ENCODE measurements around the gene ADAR.

ADAR gene

DNA sequence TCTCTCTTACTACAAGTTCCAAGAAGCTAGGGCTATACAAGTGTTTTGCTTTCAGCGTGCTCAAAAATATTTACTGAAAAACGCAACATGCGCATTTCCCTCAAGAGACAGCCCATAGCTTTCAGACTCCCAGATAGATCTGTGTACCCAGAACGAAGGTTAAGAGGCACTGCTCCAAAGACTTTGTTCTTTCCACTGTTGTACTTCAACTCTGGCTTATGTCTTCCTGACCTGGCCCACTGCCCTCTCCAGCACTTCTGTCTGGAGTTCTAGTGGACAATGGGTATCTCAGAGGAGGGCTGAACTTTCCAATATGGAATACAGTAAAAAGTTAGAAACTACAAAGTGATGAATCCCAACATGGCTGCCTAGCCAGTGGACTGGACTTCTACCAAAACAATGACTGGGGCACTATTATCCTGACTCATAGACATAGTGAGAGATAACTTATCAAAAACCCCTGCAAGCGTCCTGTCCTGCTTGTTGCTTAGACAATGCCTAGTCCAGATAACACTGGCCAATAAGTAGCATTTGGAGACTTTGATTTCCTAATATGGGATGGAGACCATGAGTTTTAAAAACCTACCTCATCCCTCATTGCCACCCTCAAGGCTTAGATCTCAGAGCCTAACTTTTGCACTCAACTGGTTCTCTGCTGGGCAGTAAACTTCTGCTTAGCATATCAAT lies 8.8 kb upstream of the ADAR start:
- DNase-seq = no peak

DNA sequence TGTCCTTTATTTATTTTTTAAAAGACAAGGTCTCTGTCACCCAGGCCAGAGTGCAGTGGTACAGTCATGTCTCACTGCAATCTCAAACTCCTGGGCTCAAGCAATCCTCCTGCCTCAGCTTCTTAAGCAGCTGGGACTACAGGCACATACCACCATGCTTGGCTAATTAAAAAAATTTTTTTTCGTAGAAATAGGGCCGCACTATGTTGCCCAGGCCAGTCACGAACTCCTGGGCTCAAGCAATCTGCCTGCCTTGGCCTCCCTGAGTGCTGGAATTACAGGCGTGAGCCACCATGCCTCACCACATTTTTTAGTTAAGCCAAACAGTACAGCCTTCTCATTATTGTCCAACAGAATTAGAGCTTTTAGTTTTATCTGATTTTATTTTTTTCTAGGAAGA lies 7.4 kb upstream of the ADAR start:
- DNase-seq = no peak

DNA sequence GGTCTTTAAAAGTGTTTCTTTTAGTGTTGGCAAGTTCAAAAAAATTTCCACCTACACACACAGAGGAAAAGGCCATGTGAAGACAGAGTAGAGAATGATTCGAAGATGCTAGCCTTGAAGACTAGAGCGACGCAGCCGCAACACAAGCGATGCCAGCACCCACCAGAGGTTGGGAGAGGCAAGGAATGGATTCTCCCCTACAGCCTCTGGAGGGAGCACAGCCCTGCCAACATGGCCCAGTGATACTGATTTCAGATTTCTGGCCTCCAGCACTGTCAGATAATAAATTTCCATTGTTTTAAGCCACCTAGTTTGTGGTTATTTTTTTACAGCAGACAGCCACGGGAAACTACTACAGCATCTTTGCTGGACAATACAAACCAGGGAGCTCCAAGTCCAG lies 6.9 kb upstream of the ADAR start:
- no peak for DNase-seq

DNA sequence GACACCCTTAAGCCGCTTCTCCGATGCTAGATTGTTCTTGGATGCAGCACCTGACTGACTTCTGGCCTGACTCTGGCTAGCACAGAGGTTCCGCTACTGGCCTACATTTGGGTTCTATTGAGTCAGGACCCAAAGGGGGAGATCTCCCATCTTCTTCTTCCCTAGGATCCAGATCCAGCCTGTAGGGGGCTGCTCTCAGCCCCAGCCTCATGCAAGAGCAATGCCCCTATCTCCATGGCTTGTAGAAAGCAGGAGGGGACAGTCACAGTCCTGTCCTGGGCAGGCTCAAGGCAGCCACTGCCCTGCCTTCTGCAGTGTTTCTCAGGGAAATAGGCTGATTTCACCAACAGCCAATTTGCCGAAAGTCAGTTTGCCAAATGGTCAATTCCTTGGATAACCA lies 6.3 kb upstream of the ADAR start:
- no peak for DNase-seq

DNA sequence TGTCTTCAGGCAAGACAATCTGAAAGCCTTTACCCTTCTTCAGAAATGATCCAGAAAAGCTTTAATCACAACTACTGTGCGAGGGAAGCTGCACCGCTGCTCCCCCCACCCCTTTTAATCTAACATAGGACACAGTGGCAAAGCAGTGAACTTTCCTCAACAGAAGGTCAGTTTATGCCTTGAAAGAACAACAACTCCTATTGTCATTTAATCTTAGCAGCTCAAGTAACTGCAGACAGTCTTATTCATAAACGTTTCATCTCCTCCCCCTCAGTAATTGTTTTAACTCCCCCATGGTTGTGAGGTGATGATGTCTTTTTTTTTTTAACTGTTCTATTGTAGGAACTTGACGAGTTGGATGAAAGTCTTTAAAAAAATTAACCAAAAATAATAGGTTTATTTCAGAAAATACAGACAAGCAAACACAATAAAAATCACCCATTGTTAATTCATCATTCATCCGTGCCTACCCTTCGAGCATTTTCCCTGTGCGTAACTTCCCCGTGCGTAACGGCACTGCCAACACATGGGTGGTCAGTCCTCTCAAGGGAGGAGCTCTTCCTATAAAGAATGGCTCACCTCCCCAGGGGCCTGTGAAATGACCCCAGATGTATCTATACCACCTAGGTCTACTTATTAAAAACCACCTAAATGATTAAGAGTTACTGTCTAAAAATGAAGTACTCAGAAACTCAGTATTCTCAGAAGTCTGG lies 3.3 kb upstream of the ADAR start:
- no peak for DNase-seq

DNA sequence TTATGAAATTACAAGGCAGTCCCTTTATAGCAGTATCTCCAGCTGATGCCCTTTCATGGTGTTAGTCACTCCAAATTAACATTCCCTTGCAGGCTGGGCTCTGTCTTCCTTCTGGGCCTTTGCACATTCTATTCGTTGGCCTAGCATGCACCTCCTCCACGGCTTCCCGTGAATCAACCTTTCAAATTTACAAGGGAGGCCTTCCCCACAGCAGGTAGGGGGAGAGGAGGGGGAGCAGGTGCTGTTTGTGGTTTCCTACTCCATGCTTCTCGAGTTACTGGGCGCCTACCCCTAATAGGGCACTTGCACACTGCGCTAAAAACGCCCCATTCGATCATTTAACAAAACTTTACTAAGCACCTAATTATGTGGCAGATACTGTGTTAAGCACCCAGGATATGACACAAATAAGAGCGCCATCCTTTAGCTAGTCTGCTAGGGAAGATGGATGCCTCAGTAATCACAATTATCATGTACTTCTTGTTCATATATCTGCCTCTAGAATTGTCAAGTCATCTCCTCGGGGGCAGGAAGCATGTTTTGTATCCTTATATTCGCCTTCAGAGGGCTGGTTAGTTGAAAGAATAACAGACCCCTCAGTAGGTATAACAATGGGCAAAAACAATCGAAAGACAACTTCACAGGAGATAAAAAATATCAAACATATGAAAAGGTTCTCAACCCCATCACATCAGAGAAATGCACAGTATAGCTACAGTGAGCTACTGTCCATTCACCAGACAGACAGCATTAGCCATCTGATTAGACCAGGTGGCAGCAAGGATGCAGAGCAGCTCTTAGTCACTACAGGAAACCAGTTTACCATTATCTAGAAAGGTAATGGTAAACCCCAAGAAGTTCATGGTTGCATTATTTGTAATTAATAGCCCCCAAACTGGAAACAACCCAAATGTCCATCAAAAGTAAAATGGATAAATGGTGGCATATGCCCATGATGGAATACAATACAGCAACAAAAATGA lies 1.7 kb upstream of the ADAR start:
- DNase-seq = no peak

DNA sequence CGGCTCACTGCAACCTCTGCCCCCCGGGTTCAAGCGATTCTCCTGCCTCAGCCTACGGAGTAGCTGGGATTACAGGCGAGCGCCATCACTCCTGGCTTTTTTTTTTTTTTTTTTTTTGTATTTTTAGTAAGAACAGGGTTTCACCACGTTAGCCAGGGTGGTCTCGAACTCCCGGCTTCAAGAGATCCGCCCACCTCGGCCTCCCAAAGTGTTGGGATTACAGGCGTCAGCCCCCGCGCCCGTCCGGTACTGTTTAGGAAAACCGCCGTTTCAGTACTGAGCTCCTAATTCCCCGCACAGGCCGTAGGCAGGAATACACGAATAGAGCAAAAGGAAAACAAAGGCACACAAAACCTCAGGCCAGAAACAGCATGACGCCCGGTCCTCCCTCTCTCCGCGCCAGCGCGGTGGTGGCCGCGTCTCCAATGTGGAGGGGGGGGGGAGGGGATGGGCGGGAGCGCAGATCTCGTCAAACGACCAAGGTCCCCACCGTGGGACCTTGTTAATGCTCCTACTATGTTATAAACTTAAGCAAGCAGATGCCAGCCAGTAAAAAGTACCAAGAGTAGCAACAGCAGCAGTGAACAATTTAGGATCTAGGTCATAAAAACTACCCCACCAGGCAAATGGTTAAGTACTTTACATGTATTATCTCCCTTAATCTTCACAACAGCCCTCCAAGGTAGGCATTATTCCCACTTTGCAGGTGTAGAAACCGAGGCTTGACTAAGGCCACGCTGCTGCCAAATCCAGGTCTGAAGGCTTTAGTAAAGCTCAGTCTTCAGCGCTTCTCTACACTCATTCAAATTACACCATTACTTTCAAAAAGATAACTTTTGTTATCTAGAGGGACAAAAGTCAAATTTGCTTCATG lies 648 bp upstream of the ADAR start:
- no peak for DNase-seq

DNA sequence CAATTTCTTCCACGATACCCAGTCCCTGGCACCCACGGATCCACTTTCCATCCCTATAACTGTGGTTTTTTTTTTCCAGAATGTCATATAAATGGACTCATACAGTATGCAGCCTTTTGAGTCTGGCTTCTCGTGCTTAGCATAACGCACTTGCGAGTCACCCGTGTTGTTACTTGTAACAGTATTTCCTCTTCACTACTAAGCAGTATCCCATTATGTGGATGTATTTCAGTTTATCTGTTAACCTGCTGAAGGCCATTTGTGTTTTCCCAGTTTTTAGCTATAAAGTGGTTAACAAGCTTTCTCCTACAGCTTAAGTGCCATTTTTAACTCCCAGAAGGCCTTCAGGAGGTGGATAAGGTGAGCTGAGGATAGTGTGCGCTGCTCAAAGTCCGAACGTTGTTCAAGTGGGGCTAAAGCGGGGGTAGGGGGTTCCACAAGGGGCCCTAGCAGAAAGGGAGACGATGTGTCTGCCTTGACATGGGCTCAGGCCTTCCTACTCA lies 829 bp downstream of the ADAR start:
- DNase-seq = no peak

DNA sequence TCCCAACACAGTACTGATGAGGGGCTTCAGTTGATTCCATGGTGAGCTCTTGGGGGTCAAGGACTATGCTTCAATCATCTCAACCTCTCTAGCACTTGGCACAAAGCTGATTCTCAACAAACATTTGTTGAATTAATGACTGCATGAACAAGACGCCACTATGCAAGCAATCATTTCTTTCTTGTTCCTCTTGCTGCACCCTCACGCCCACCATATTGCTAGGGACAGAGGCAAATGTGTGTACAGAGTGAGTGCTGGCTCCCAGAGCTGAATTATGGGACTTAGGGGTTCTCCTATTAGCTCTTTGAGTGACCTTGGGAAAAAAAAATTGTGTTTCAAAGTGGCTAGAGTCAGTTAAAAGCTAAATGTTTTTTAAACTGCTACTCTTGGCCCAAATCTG lies 2.5 kb downstream of the ADAR start:
- DNase-seq = no peak

DNA sequence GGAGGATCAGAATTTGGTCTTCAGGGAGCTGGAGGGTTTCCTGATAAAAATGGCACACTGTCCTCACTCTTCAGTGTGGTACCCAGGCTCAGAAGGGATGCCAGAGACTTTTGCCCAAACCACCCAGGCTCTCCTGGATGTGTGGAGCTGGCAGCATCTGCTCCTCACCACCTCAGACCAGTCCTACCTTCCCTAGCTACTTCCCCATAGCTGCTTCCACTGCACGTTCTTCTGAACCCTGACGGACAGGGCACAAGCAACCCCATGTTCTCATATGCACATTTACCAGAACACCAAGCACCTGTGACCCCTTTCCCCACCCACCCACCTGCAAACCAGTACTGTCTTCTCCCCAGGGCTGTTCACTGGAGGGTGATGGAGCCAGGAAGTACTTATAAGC lies 4.7 kb downstream of the ADAR start:
- no peak for DNase-seq

DNA sequence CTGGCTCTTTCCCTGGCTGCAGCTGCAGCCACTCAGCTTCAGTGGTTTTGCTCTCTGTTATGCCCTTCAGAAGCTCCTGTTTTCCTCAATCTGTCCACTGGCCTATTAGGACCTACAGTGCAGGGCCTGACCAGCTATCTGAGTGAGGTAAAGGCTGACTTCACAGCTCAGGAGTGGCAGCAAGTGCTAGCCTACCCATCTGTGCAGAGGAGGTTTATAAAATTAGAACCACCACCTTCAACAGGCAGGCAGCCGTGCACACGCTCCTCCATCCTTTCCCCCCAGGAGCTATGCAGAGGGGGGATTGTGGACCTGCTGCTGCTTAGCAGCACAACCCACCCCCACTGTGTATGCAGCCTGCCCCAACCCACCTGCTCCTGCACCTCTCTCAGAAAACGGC lies 8.3 kb downstream of the ADAR start:
- DNase-seq = no peak

DNA sequence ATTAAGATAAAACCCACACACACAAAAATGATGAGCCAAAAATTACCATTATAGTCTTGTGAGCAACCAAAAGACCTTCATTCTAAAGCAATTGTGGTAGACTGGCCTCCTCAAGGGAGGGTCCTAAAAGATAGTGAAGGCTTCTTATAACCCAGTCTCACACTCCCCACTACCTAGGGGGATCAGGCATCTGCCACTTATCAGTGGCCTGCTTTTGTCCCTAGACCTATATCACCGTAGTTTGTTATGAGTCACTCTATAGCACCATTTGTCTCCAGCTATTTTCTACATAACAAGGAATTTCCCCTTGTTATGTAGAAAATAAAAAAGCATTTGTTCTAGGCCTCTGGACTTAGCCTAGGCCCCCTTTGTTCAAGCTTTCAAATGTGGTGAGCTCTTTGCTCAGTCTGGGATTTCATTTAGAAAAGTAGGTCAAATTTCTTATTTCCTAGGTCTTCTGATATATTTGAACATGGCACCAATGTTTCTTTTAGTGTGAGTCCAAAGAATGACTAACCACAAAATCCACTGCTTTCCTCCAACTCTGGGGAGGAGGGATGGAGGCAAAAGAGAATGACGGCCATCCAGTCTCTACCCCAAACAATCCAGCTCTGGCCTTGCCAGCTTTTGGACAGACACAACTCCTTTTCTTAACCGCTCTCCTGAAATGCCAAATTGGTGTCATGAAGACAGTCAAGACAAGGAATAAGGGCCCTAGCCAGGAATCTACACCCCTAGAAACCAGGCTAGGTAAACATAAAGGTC lies 8.9 kb downstream of the ADAR start:
- DNase-seq = no peak

DNA sequence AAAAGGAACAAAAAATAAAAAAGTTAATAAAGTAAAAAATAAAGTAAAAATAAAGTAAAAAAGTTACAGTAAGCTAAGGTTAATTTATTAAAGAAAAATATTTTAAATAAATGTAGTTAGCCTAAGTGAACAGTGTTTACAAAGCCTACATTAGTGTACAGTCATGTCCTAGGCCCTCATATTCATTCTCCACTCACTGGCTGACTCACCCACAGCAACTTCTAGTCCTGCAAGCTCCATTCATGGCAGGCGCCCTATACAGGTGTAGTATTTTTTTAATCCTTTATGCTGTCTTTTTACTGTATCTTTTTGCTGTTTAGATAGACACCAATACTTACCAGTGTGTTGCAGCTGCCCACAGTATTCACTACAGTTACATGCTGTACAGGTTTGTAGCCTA lies 12.4 kb downstream of the ADAR start:
- DNase-seq = no peak

DNA sequence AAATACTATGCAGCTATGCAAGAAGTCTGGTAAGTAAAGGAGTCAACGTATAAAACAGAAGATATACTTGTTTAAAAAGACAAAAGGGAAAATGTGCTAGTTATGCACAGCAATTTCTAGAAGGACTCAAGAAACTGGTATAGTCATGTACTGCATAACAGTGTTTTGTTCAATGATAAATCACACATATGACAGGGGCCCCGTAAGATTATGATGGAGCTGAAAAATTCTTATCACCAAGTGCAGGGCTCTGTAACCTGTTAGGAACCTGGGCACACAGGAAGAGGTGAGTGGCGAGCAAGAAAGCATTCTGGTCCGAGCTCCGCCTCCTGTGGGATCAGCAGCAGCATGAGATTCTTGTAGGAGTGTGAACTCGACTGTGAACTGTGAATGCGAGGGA lies 13.2 kb downstream of the ADAR start:
- no peak for DNase-seq

DNA sequence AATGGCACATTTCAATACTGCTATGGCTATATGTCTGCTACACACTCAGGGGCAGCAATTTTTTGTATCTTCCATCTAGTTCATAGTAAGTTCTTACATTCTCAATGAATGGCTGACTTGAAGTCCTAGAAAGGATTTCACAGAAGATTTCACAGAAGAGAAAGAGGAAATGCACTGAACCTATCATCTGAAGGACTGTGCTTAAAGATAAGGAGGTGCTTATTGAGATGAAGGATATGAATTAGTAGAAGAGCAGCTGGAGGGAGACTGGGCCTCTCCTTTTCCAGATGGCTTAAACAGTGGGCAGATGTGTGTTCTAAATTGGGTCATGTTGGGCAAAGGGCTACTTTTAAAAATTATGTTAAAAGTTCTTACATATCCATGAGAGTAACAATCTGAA lies 14.6 kb downstream of the ADAR start:
- DNase-seq = no peak

DNA sequence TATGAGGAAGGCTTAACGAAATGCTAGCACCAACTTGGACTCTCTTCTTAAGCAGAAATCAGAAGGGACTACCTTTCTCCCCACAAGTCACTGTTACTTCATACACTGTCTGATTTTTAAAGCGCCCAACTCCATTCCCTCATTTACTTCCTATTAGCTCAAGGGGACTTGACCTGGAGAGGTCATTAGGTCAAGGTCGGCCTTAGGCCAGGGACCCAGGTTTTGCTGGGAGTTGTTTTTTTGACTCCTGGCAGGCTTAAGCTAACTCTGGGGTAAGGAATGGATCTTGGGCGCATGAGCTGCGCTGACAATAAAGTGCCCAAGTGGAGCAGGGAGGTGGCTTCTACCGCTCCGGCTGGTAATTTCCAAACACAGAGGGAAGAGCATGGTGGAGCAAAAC lies 16.8 kb downstream of the ADAR start:
- DNase-seq = no peak

DNA sequence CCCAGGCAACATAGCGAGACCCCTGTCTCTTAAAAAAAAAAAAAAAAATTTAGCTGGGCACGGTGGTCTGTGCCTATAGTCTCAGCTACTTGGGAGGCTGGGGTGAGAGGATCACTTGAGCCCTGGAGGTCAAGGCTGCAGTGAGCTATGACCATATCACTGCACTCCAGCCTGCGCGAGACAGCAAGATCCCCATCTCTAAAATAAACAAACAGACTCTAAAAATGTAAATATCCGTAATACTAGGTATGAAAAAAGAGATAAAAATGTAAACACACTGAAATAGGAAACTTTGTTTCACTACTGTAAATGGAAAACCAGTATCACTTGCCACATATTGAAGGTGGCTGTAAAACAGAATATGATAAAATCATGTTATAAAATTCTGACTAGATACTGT lies 17.2 kb downstream of the ADAR start:
- DNase-seq = no peak

DNA sequence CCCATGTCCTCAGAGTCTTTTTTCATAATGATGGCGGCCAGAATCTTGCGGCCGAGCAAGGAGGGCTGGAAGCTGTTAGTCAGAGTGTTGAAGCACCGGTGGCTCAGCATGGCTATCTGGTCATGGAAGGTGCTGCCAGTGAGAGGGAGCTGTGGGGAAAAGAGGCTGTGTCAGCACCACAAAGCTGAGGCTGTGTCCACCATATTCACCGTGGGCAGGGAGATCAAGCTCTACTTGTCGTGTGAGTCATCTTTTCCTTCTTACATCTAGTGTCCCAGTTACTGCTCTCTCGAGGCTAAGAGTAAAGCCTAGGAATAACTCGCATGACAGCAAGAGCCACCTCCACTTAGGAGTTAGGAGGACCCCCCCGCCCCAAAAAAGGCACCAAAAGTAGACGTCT lies 18.2 kb downstream of the ADAR start:
- no peak for DNase-seq

DNA sequence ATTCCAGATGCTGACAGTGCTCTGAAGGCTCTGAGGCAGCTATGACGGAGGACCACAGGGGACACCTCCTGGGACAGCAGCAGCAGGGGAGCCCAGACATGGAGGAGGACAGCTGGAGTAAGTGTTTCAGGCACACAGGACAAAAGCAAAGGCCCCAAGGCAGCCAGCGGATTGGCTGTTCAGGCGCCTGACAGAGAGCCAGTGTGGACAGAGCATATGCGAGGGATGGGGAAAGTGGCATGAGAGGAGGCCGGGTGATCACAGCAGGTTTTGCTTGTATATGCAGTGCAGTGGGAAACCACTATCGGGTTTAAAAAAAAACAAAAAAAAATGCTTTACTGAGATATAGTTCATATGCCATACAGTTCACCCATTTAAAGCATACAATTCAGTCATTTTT lies 21.3 kb downstream of the ADAR start:
- DNase-seq = no peak

DNA sequence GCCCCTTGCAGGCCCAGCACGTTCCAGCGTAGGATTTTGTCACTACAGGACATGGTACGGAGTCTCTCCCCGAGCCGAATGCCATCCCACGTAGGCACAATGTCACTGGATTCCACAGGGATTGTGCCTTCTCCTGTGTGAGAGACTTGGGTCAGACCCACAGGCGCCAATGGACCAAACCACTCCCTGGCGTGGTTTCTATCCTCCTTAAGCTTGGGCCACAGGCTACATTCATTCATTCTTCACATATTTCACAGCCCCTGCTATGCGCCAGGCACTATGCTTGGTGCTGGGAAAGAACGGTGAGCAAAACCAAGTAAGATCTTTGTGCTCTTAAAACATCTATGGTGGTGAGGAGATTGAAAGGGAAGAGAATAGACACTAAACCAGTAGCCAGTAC lies 21.8 kb downstream of the ADAR start:
- no peak for DNase-seq

DNA sequence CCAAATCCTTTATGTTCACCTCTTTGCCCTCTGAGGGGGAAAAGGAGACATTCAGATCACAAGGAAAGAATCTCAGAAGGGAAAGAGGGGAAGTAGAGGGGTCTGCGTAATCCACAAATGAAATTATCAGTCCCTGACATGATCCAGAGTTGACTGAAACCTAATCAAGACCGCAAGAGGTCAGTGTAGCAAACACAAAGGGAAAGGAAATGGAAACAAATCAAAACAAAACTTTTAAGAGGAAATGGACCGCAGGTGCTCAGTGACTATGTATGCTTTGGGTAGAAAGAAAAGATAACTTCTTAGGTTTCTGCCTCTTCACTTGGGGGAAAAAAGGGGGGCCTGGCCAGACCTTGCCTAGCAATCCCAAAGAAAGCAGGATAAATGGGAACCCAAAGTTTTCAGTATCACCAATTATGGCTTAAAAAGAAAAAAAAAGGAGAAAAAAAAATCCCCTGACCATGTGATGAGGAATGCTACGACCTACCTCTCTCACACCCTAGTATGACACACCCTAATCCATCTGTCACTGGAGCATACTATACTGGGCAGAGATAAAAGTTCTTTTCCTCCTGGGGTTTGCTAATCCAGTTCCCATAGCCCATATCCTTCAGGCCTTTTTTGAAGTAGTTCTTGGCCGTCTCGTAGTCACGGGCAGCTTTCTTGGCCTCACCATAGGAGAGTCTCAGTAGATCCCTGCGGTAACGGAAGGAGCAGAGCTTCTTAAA lies 23.6 kb downstream of the ADAR start:
- no peak for DNase-seq

Data from KG1 (cell line).